Gastrocnemius medialis (tissue), 4 donors: ENCODE data around the gene AGPAT3. TPM values are rescaled to one million over a fixed set of nuclear protein-coding genes. Genes with fewer than 3 reads are reported as not detected.
"Not testable (repeated sequence)": the region's sequence is repeated elsewhere in the genome, so short reads cannot be mapped to it uniquely, and the experiment has no call there.

Experiments
- ATAC-seq, 2 donors: fragments of 150-250 bp; one replicate each; pipeline ENCODE4 v1.9.1; 2016
- DNase-seq, 2 donors: peaks; one replicate each; pipeline ENCODE4 v3.0.0-alpha.2; 2019
- H3K27ac ChIP-seq, 4 donors: fragments of 200-600 bp; sonication (generic); 1 replicate in 1 of 4; 2 replicates in 3 of 4; pipeline ENCODE4 v1.5.1; 2016 to 2018; ENCODE audit warnings: mild to moderate bottlenecking in 2 of 4, moderate library complexity in 1 of 4
- H3K27me3 ChIP-seq, 3 donors: fragments of 200-600 bp; sonication (generic) in 2 of 3; 1 replicate in 1 of 3; 2 replicates in 2 of 3; pipeline versions ENCODE4 v1.5.1 to v1.6.0; 2016 to 2019; ENCODE audit warnings: mild to moderate bottlenecking in 1 of 3, moderate library complexity in 1 of 3
- H3K36me3 ChIP-seq, 2 donors: fragments of 200-600 bp; sonication (generic) in 1 of 2; one replicate each; pipeline ENCODE4 v1.5.1; 2017 to 2018
- H3K4me1 ChIP-seq, 2 donors: fragments of 200-600 bp; sonication (generic) in 1 of 2; one replicate each; pipeline ENCODE4 v1.5.1; 2016 to 2017; ENCODE audit warnings: mild to moderate bottlenecking in 2 of 2
- H3K4me3 ChIP-seq, 4 donors: fragments of 200-600 bp; sonication (generic) in 3 of 4; 1 replicate in 1 of 4; 2 replicates in 3 of 4; pipeline ENCODE4 v1.5.1; 2016 to 2019; ENCODE audit warnings: mild to moderate bottlenecking in 2 of 4
- H3K9me3 ChIP-seq, 3 donors: fragments of 200-600 bp; sonication (generic) in 2 of 3; 1 replicate in 1 of 3; 2 replicates in 2 of 3; pipeline ENCODE4 v1.5.1; 2016 to 2019
- POLR2A ChIP-seq, 2 donors: fragments of 450-650 bp; IDR thresholded peaks; one replicate each; pipeline ENCODE4 v1.6.1; 2017; ENCODE audit warnings: antibody characterized with exemption in 2 of 2, mild to moderate bottlenecking in 2 of 2, moderate library complexity in 2 of 2
- in situ Hi-C, 4 donors: fragments of 200-750 bp; cut with MboI; loops; one replicate each; pipeline versions ENCODE4 v1.15.0 to v1.8.0; 2017; ENCODE audit warnings: low sequenced_read_pairs in 4 of 4
- intact Hi-C: fragments of 100-400 bp; cut with DNase I; formaldehyde crosslinking; loops from one replicate; pipeline ENCODE4 v1.15.1; 2023; ENCODE audit warnings: low total_unique reads
- total RNA-seq, 4 donors: library from RNA; depleted of rRNA; stranded (reverse); fragments of >200 nt; gene quantifications; one replicate each; pipeline versions ENCODE4 v1.1.0 to v1.2.3, GENCODE V29; 2016
- TF ChIP-seq, protein P1 (sequence below), 5 experiments: fragments of 450-650 bp in 3 of 5; fragments of 200-600 bp in 2 of 5; sonication (generic) in 2 of 5; IDR thresholded peaks in 4 of 5; conservative IDR thresholded peaks in 1 of 5; 1 replicate in 4 of 5; 2 replicates in 1 of 5; pipeline ENCODE4 v1.5.1; 2016 to 2019; ENCODE audit warnings: antibody characterized with exemption in 5 of 5, mild to moderate bottlenecking in 3 of 5, moderate library complexity in 3 of 5

The AGPAT3 gene
- total RNA-seq, 4 donors from 2014 or later: 44.2 to 102 (median 59.3) TPM

DNA sequence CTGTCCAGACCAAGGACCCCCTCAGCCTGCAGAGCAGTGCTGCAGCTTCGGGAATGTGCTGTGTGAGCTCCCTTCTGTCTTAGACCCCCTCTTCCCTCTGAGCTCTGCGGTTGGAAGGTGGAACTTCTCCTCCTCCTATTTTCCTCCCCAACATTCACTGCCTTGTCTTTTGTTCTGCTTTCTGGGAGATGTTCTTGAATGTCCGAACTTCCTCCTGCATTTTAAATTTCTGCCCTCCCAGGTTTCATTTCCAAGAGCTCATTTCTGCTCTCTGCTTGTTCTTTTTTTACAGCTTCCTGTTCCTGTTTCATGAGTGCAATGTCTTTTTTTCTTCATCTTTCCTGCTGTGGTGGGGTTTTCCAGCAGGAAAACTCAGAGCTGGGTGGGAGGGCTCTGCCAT is 46.3 kb upstream of the AGPAT3 start:
- Histone ChIP-seq H3K27ac (no peak overlapping the region), H3K9me3 (no peaks in the 10 kb centered on the region), H3K36me3 (no peaks in the 10 kb centered on the region), H3K4me3 (no peak overlapping the region), H3K27me3 (no peaks in the 10 kb centered on the region), H3K4me1 (no peaks in the 10 kb centered on the region)
- DNase-seq (no peak), ATAC-seq (no peak)
- TF ChIP-seq, protein P1, sequence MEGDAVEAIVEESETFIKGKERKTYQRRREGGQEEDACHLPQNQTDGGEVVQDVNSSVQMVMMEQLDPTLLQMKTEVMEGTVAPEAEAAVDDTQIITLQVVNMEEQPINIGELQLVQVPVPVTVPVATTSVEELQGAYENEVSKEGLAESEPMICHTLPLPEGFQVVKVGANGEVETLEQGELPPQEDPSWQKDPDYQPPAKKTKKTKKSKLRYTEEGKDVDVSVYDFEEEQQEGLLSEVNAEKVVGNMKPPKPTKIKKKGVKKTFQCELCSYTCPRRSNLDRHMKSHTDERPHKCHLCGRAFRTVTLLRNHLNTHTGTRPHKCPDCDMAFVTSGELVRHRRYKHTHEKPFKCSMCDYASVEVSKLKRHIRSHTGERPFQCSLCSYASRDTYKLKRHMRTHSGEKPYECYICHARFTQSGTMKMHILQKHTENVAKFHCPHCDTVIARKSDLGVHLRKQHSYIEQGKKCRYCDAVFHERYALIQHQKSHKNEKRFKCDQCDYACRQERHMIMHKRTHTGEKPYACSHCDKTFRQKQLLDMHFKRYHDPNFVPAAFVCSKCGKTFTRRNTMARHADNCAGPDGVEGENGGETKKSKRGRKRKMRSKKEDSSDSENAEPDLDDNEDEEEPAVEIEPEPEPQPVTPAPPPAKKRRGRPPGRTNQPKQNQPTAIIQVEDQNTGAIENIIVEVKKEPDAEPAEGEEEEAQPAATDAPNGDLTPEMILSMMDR (IDR thresholded peaks at IDR 0.05 in 4 of 5, conservative IDR thresholded peaks at IDR 0.05 in 1 of 5): no peak
- no peak for TF ChIP-seq POLR2A (IDR thresholded peaks at IDR 0.05)
- in situ Hi-C loops: loop anchor here in 1 of 4 donors (25.0 kb wide), 1 partner anchor 106 kb away; the partner anchor contains the start of gene PDXK
- intact Hi-C loops: no loop called here

DNA sequence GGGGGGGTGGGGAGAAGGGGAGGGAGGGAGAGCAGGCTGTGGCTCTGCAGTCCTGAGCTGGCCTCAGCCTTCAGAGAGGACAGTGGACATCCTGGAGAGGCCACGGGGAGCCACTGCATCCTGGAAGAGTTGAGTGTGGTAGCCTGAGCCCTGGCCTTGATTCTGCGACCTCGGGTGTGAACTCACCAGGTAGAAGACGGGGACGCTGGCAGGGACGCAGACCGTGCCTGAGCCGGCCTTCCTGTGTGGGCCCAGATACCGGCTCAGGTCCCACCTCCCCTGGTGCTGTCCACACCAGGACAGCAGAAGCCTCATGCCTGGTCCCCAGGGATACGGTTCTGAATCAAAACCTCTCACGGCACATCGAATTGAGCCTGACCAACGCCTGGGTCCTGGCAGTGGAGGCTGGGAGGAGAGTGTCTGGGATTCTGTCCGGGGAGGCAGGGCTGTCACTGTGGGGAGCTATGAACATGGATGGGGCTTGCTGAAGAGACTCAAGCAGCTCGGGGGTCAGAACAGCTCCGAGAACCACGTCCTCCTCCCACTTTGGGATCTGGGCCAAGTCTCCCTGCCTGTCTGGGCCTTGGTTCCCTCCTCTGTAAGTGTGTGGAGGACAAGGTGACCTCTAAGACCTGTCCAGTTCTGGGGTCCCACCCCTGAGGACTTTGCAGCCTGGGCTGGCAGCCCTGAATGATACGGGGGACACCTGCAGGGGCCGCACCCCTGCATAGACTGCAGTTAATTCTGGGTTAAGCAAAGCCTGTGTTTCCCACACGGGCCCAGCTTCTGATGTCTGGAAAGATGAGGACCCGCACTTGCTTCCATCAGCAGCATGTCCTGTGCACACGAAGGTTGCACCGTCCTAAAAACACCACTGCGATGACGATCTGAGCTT is 45.3 kb upstream of the AGPAT3 start:
- TF ChIP-seq, protein P1 (IDR thresholded peaks at IDR 0.05 in 4 of 5, conservative IDR thresholded peaks at IDR 0.05 in 1 of 5): no peak
- no peak for TF ChIP-seq POLR2A (IDR thresholded peaks at IDR 0.05)

DNA sequence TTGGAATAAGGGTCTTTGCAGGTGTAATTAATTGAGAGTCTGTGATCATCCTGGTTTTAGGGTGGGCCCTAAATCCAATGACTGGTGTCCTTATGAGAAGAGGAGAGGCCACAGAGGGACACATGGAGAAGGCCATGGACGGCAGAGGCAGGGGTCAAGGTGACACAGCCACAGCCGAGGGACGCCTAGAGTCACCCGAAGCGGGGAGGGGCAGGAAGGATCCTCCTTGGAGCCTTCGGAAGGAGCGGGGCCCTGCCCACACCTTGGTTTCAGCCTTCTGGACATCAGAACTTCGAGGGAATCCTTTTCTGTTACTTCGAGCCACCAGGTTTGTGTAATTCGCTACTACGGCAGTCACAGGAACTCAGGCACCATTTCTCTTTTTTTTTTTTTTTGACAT is 44.6 kb upstream of the AGPAT3 start:
- ATAC-seq: no peak
- DNase-seq: no peak
- Histone ChIP-seq H3K4me1 (peaks cover 7 to 12% of the 10 kb centered on the region in 2 donors), H3K27me3 (no peaks in the 10 kb centered on the region), H3K4me3 (no peak overlapping the region), H3K27ac (no peak overlapping the region), H3K9me3 (no peaks in the 10 kb centered on the region), H3K36me3 (no peaks in the 10 kb centered on the region)
- intact Hi-C loops (no loop called here), in situ Hi-C loops (loop anchor here in 1 of 4 donors (25.0 kb wide), 1 partner anchor 108 kb away; the partner anchor contains the start of gene PDXK)
- TF ChIP-seq, protein P1 (IDR thresholded peaks at IDR 0.05 in 4 of 5, conservative IDR thresholded peaks at IDR 0.05 in 1 of 5): no peak
- no peak for TF ChIP-seq POLR2A (IDR thresholded peaks at IDR 0.05)

More for the DNA sequence above, 45.3 kb upstream of the AGPAT3 start:
- in situ Hi-C loops (loop anchor here in 1 of 4 donors (25.0 kb wide), 1 partner anchor 107 kb away; the partner anchor contains the start of gene PDXK), intact Hi-C loops (no loop called here)
- H3K4me1 ChIP-seq: peaks cover 3 to 7% of the 10 kb centered on the region in 2 donors
- no peak overlapping the region for H3K4me3 ChIP-seq
- H3K36me3 ChIP-seq: no peaks in the 10 kb centered on the region
- H3K9me3 ChIP-seq: no peaks in the 10 kb centered on the region
- H3K27me3 ChIP-seq: no peaks in the 10 kb centered on the region
- ATAC-seq (no peak), DNase-seq (no peak)
- H3K27ac ChIP-seq: no peak overlapping the region

DNA sequence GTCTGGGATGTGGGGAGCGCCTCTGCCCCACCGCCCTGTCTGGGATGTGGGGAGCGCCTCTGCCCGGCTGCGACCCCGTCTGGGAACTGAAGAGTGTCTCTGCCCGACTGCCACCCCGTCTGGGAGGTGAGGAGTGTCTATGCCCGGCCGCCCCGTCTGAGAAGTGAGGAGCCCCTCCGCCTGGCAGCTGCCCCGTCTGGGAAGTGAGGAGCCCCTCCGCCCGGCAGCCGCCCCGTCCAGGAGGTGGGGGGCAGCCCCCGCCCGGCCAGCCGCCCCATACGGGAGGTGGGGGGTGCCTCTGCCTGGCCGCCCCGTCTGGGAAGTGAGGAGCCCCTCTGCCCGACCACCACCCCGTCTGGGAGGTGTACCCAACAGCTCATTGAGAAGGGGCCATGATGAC is 42.9 kb upstream of the AGPAT3 start:
- H3K9me3 ChIP-seq, DNase-seq, ATAC-seq, H3K27ac ChIP-seq, intact Hi-C loops, H3K27me3 ChIP-seq, H3K36me3 ChIP-seq, H3K4me3 ChIP-seq: not testable (repeated sequence)
- in situ Hi-C loops: loop anchor here in 1 of 4 donors (25.0 kb wide), 1 partner anchor 110 kb away; the partner anchor contains the start of gene PDXK
- peaks cover 22 to 25% of the 10 kb centered on the region in 2 donors for H3K4me1 ChIP-seq

DNA sequence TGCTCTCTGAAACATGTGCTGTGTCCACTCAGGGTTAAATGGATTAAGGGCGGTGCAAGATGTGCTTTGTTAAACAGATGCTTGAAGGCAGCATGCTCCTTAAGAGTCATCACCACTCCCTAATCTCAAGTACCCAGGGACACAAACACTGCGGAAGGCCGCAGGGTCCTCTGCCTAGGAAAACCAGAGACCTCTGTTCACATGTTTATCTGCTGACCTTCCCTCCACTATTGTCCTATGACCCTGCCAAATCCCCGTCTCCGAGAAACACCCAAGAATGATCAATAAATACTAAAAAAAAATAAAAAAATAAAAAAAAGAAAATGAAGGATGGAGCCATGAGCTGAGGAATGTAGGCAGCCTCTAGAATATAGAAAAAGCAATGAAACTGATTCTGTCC is 42.3 kb upstream of the AGPAT3 start:
- intact Hi-C loops: not testable (repeated sequence)

More for the DNA sequence above, 42.3 kb upstream of the AGPAT3 start:
- not testable (repeated sequence) for H3K27ac ChIP-seq, H3K4me3 ChIP-seq, DNase-seq, H3K27me3 ChIP-seq, ATAC-seq, H3K36me3 ChIP-seq, H3K9me3 ChIP-seq
- in situ Hi-C loops: loop anchor here in 1 of 4 donors (25.0 kb wide), 1 partner anchor 110 kb away; the partner anchor contains the start of gene PDXK
- peaks cover 25 to 26% of the 10 kb centered on the region in 2 donors for H3K4me1 ChIP-seq
